AG08396 (cell line): Measurements from ENCODE around the gene AVPR1A.
"Not testable (repeated sequence)": the region's sequence is repeated elsewhere in the genome, so short reads cannot be mapped to it uniquely, and the experiment has no call there.

ENCODE experiments used
- DNase-seq: peaks from one replicate; pipeline ENCODE4 v3.0.0; 2012; ENCODE audit warnings: low spot score, mixed read lengths

AVPR1A gene

GRCh38 chr12:63150713-63151622 lies at the start of gene AVPR1A:
Gene AVPR1A (minus strand): TSS chr12:63151201. CDS start chr12:63150836, 365 bp downstream.
- DNase-seq: peak; percentile 10

- DNase-seq: no peak
Measured at GRCh38 chr12:63196168-63196567, 45.2 kb upstream of the AVPR1A start.

- no peak for DNase-seq
Measured at GRCh38 chr12:63179224-63179623, 28.2 kb upstream of the AVPR1A start.

GRCh38 chr12:63170321-63170720 lies 19.3 kb upstream of the AVPR1A start:
- DNase-seq: no peak

- DNase-seq: not testable (repeated sequence)
Measured at GRCh38 chr12:63167741-63168140, 16.7 kb upstream of the AVPR1A start.

- no peak for DNase-seq
Measured at GRCh38 chr12:63164911-63165310, 13.9 kb upstream of the AVPR1A start.

GRCh38 chr12:63163541-63163940 lies 12.5 kb upstream of the AVPR1A start:
- no peak for DNase-seq

- no peak for DNase-seq
Measured at GRCh38 chr12:63155375-63155774, 4.4 kb upstream of the AVPR1A start.

GRCh38 chr12:63154560-63154959 lies 3.6 kb upstream of the AVPR1A start:
- no peak for DNase-seq

GRCh38 chr12:63152321-63152700 lies 1.3 kb upstream of the AVPR1A start:
- DNase-seq: no peak

GRCh38 chr12:63151623-63152320 lies 771 bp upstream of the AVPR1A start:
- DNase-seq: peak; percentile 61

GRCh38 chr12:63149909-63150712 lies 890 bp downstream of the AVPR1A start:
- DNase-seq: no peak

- no peak for DNase-seq
Measured at GRCh38 chr12:63144556-63144955, 6.4 kb downstream of the AVPR1A start.

GRCh38 chr12:63138488-63138887 lies 12.5 kb downstream of the AVPR1A start:
- DNase-seq: no peak

- no peak for DNase-seq
Measured at GRCh38 chr12:63133981-63134380, 17.0 kb downstream of the AVPR1A start.

- DNase-seq: no peak
Measured at GRCh38 chr12:63132201-63132600, 18.8 kb downstream of the AVPR1A start.

GRCh38 chr12:63129927-63130326 lies 21.1 kb downstream of the AVPR1A start:
- no peak for DNase-seq

GRCh38 chr12:63124778-63125177 lies 26.2 kb downstream of the AVPR1A start:
- DNase-seq: no peak

GRCh38 chr12:63103494-63104131 lies 47.4 kb downstream of the AVPR1A start:
- peak; percentile 27 for DNase-seq

- DNase-seq: no peak
Measured at GRCh38 chr12:63101920-63102319, 49.1 kb downstream of the AVPR1A start.

GRCh38 chr12:63098851-63099250 lies 52.1 kb downstream of the AVPR1A start:
- DNase-seq: no peak
